Endothelial cell of umbilical vein (primary cell): ENCODE measurements around the gene ZER1. TPM values are rescaled to one million over a fixed set of nuclear protein-coding genes. Genes with fewer than 3 reads are reported as not detected.

Source experiments
- BruUV-seq: library from RNA; stranded (reverse); fragments of 400-500 nt; replicated peaks from 2 replicates; lab custom pipeline; 2021; lab: Mats Ljungman, UMichigan
- CTCF ChIA-PET: fragments of 300-600, 350-600 bp; sonication (Branson Sonifier 250); formaldehyde crosslinking; loops from one replicate; lab custom pipeline; 2021; ENCODE audit warnings: antibody characterized with exemption, inconsistent platforms; lab: Charles Lee
- POLR2A ChIA-PET: fragments of 300-600, 350-600 bp; sonication (Branson Sonifier 250); formaldehyde crosslinking; loops from one replicate; lab custom pipeline; 2021; ENCODE audit warnings: antibody characterized with exemption, inconsistent platforms; lab: Charles Lee
- DNase-seq: peaks from one replicate; pipeline ENCODE4 v3.0.0-alpha.2; 2011; ENCODE audit warnings: low read depth, low spot score
- FAIRE-seq: peaks from 2 replicates; lab custom pipeline; 2011; peaks lifted over from hg19 to GRCh38; lab: Jason Lieb, UNC
- H2AFZ ChIP-seq: 2 replicates; pipeline ENCODE4 v1.6.0; 2012; ENCODE audit warnings: low read depth, low read length, control low read depth, inconsistent platforms
- H3K27ac ChIP-seq: 2 replicates; pipeline ENCODE4 v1.5.1; 2011; ENCODE audit warnings: low read depth, mild to moderate bottlenecking, control low read depth, low read length, moderate library complexity; ENCODE audit not compliant: insufficient read depth
- H3K27me3 ChIP-seq, 2 experiments: 2 replicates each; pipeline versions ENCODE4 v1.6.0 to v1.6.1; 2011; ENCODE audit warnings: low read length in 2 of 2, mixed read lengths in 1 of 2; ENCODE audit not compliant: control insufficient read depth in 2 of 2, insufficient read depth in 2 of 2
- H3K36me3 ChIP-seq, 2 experiments: 2 replicates in 1 of 2; 3 replicates in 1 of 2; pipeline ENCODE4 v1.5.1; 2011; ENCODE audit warnings: low read length in 2 of 2, mild to moderate bottlenecking in 1 of 2, moderate library complexity in 1 of 2; ENCODE audit not compliant: control insufficient read depth in 2 of 2, insufficient read depth in 2 of 2; ENCODE audit errors: extremely low read depth in 1 of 2
- H3K4me1 ChIP-seq: 3 replicates; pipeline ENCODE4 v1.5.1; 2011; ENCODE audit warnings: mild to moderate bottlenecking, low read length; ENCODE audit not compliant: control insufficient read depth, insufficient read depth; ENCODE audit errors: extremely low read depth
- H3K4me2 ChIP-seq: 2 replicates; pipeline ENCODE4 v1.6.1; 2011; ENCODE audit warnings: low read length, control low read depth, mixed read lengths; ENCODE audit not compliant: insufficient read depth
- H3K4me3 ChIP-seq, 3 experiments: fragments of 200-600 bp in 1 of 3; sonication (generic), shearing (Covaris generic) in 1 of 3; replicated peaks in 1 of 3; 2 replicates each; pipeline ENCODE4 v1.5.1; 2011 to 2016; ENCODE audit warnings: control low read depth in 3 of 3, low read length in 3 of 3, mild to moderate bottlenecking in 2 of 3, inconsistent platforms in 1 of 3, low read depth in 1 of 3, moderate library complexity in 1 of 3; ENCODE audit not compliant: insufficient read depth in 1 of 3
- H3K79me2 ChIP-seq: 2 replicates; pipeline ENCODE4 v1.6.0; 2012; ENCODE audit warnings: low read length, inconsistent platforms; ENCODE audit not compliant: control insufficient read depth, insufficient read depth
- H3K9ac ChIP-seq: replicated peaks from 2 replicates; pipeline ENCODE3; 2011; ENCODE audit warnings: low read length, control low read depth; ENCODE audit not compliant: insufficient read depth; ENCODE audit errors: extremely low read depth
- H3K9me1 ChIP-seq: replicated peaks from 3 replicates; pipeline ENCODE4 v1.6.0; 2011; ENCODE audit warnings: mild to moderate bottlenecking, low read length; ENCODE audit not compliant: control insufficient read depth, insufficient read depth; ENCODE audit errors: extremely low read depth
- H3K9me3 ChIP-seq: replicated peaks from 2 replicates; pipeline ENCODE4 v1.5.1; 2012; ENCODE audit warnings: low read length, inconsistent platforms; ENCODE audit not compliant: control insufficient read depth, insufficient read depth
- H4K20me1 ChIP-seq: replicated peaks from 2 replicates; pipeline ENCODE3; 2011; ENCODE audit warnings: mild to moderate bottlenecking, low read length; ENCODE audit not compliant: control insufficient read depth, insufficient read depth; ENCODE audit errors: extremely low read depth
- EZH2 ChIP-seq: IDR thresholded peaks from 2 replicates; pipeline ENCODE4 v1.6.1; 2012; ENCODE audit warnings: borderline replicate concordance, low read depth, mild to moderate bottlenecking, moderate library complexity, low read length, inconsistent platforms; ENCODE audit not compliant: severe bottlenecking
- POLR2A ChIP-seq: IDR thresholded peaks from 2 replicates; pipeline ENCODE4 v1.6.1; 2012; ENCODE audit warnings: low read depth, mild to moderate bottlenecking, control low read depth, low read length
- POLR2AphosphoS5 ChIP-seq: IDR thresholded peaks from 2 replicates; pipeline ENCODE4 v1.6.1; 2012; ENCODE audit warnings: low read depth, mild to moderate bottlenecking, control low read depth, low read length, moderate library complexity; ENCODE audit not compliant: insufficient read depth
- dilution Hi-C: fragments of 300-500 bp; cut with MboI; formaldehyde crosslinking; loops from one replicate; pipeline ENCODE4 v1.15.0; 2019; ENCODE audit warnings: low sequenced_read_pairs; ENCODE audit not compliant: extremely low pct_ligation_motif_present
- intact Hi-C: fragments of 100-400 bp; cut with micrococcal nuclease; formaldehyde crosslinking; loops from one replicate; pipeline ENCODE4 v1.10.0; 2022
- polyA plus RNA-seq, 4 experiments: library from polyadenylated mRNA; depleted of rRNA in 3 of 4; stranded (reverse) in 3 of 4; unstranded in 1 of 4; fragments of >200 nt; gene quantifications; 2 replicates each; pipeline versions ENCODE4 v1.2.1 to v1.2.3, GENCODE V29; 2011 to 2012; ENCODE audit warnings: missing spikeins in 1 of 4
- total RNA-seq: library from RNA; stranded (reverse); gene quantifications from 2 replicates; pipeline ENCODE4 v1.2.3, GENCODE V29; 2021
- TF ChIP-seq, protein P1 (sequence below), 2 donors: IDR thresholded peaks; 1 replicate in 1 of 2; 2 replicates in 1 of 2; pipeline ENCODE4 v1.5.1; 2011; ENCODE audit warnings: low read length in 2 of 2, mild to moderate bottlenecking in 2 of 2, moderate library complexity in 2 of 2, control low read depth in 1 of 2, inconsistent platforms in 1 of 2, low read depth in 1 of 2; ENCODE audit not compliant: insufficient read depth in 1 of 2; ENCODE audit errors: extremely low read depth in 1 of 2

ZER1 gene
- total and polyA plus RNA-seq, 2 donors (not counting 3 experiments of a cell fraction or from before 2014, with no cell fraction given), result 23.0 to 29.9 TPM

DNA sequence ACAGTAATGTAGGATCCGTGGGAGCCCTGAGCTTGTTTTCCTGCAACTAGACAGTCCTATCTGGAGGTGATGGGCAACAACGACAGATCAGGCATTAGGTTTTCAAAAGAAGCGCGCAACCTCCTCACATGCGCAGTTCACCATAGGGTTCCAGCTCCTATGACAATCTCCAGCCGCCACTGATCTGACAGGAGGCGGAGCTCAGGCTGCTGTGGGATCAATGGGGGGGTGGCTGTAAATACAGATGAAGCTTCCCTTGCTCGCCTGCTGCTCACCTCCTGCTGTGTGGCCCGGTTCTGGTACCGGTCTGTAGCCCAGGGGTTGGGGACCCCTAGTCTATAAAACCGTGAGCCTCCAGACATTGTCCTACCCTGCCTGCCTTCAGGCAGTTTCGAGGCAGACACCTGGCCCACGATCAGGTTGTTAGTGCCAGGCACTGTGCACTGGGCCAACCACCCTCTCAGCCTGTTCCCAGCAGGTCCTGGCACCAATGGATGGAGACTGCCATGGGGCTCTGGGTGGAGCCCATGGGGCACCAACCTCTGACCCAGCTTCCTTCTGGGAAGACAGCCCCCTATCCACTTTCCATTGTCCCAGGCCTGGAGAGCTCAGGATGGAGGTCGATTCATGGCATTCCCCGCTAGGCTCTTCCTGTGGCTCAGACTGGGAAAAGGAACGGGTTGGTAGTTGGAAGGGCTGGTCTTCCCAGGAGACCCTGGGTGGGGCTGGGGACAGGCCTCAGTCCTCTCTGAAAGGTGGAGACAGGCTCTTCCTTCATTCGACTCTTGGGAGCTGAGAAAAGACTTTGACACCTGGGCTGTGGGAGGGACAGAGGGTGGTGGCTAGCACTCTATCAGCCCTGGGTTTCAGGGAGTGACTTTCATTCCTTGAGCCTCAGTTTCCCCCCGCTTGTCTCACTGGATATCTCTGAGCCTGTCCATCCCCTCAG lies 48.3 kb upstream of the ZER1 start:
- H3K36me3 ChIP-seq, result peaks cover 0 to 33% of the 10 kb centered on the region in 2 experiments
- BruUV-seq, result TSS peak; percentile 15
- H4K20me1 ChIP-seq, result no peaks in the 10 kb centered on the region
- H2AFZ ChIP-seq, result no peak overlapping the region
- H3K27me3 ChIP-seq, result no peaks in the 10 kb centered on the region
- DNase-seq (no peak), FAIRE-seq (no peak)
- TF ChIP-seq, protein P1, sequence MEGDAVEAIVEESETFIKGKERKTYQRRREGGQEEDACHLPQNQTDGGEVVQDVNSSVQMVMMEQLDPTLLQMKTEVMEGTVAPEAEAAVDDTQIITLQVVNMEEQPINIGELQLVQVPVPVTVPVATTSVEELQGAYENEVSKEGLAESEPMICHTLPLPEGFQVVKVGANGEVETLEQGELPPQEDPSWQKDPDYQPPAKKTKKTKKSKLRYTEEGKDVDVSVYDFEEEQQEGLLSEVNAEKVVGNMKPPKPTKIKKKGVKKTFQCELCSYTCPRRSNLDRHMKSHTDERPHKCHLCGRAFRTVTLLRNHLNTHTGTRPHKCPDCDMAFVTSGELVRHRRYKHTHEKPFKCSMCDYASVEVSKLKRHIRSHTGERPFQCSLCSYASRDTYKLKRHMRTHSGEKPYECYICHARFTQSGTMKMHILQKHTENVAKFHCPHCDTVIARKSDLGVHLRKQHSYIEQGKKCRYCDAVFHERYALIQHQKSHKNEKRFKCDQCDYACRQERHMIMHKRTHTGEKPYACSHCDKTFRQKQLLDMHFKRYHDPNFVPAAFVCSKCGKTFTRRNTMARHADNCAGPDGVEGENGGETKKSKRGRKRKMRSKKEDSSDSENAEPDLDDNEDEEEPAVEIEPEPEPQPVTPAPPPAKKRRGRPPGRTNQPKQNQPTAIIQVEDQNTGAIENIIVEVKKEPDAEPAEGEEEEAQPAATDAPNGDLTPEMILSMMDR (IDR thresholded peaks at IDR 0.05; ENCODE audit: extremely low read depth in 1 of 2, insufficient read depth in 1 of 2, low read depth in 1 of 2, low read length in 2 of 2), result no peak
- TF ChIP-seq POLR2A (no peak), EZH2 (no peak), POLR2AphosphoS5 (no peak)
- no peaks in the 10 kb centered on the region for H3K9me3 ChIP-seq
- peaks cover 6% of the 10 kb centered on the region for H3K4me1 ChIP-seq
- peak overlapping the region; percentile 14 for H3K4me2 ChIP-seq
- intact Hi-C loops (loop anchor here (5.0 kb wide), 2 partner anchors 98 to 183 kb away; partner anchors contain the start of gene ZDHHC12), dilution Hi-C loops (no loop called here)
- H3K27ac ChIP-seq, result no peak overlapping the region
- ChIA-PET POLR2A (interaction anchor here (0.6 kb wide), 1 partner anchor 10 kb away, joined by 3 read pairs; the partner anchor contains the start of gene SPOUT1), CTCF (interaction anchor here (1.8 to 3.9 kb wide), 4 partner anchors 9 to 87 kb away, joined by 4 to 40 read pairs (median 14); partner anchors contain the start of gene SPOUT1)
- H3K9ac ChIP-seq, result no peak overlapping the region
- H3K79me2 ChIP-seq, result no peaks in the 10 kb centered on the region
- no peaks in the 10 kb centered on the region for H3K9me1 ChIP-seq
- H3K4me3 ChIP-seq, result no peak overlapping the region
